SK-N-SH (cell line): Measurements from ENCODE around the gene BAZ1A. TPM values are rescaled to one million over a fixed set of nuclear protein-coding genes. Genes with fewer than 3 reads are reported as not detected.

ENCODE experiments used
- CTCF ChIA-PET: fragments of 300-600, 350-600 bp; formaldehyde crosslinking; extraction: SDS; loops from one replicate; lab custom pipeline; 2021; lab: Yijun Ruan, JAX
- POLR2A ChIA-PET: fragments of 350-600 bp; sonication (Branson Sonifier 250); formaldehyde crosslinking; extraction: SDS; loops from one replicate; lab custom pipeline; 2020; ENCODE audit warnings: antibody characterized with exemption, inconsistent platforms; lab: Yijun Ruan, JAX
- DNase-seq: peaks from one replicate; pipeline ENCODE4 v3.0.0; 2012
- H2AFZ ChIP-seq: fragments of 200-600 bp; sonication (generic); 2 replicates; pipeline ENCODE4 v1.8.1; 2016; ENCODE audit warnings: antibody characterized with exemption, mild to moderate bottlenecking, low read depth
- H3F3A ChIP-seq: fragments of 200-600 bp; sonication (generic); replicated peaks from 2 replicates; pipeline ENCODE3; 2016; ENCODE audit warnings: antibody characterized with exemption, mild to moderate bottlenecking; ENCODE audit not compliant: insufficient read depth
- H3K27ac ChIP-seq, 2 experiments: fragments of 200-500 bp in 1 of 2; fragments of 200-600 bp in 1 of 2; sonication (Bioruptor generic) in 1 of 2; sonication (generic), shearing (Covaris generic) in 1 of 2; 2 replicates each; pipeline versions ENCODE4 v1.5.1 to v1.6.1; 2014 to 2016; ENCODE audit warnings: low read depth in 2 of 2, inconsistent platforms in 1 of 2, low read length in 1 of 2, mild to moderate bottlenecking in 1 of 2, mixed read lengths in 1 of 2
- H3K27me3 ChIP-seq: fragments of 200-600 bp; sonication (generic), shearing (Covaris generic); 2 replicates; pipeline ENCODE4 v1.6.1; 2016; ENCODE audit warnings: mixed run types; ENCODE audit not compliant: insufficient read depth
- H3K36me3 ChIP-seq, 2 experiments: fragments of 200-500 bp in 1 of 2; fragments of 200-600 bp in 1 of 2; sonication (Bioruptor generic) in 1 of 2; sonication (generic) in 1 of 2; replicated peaks in 1 of 2; 2 replicates each; pipeline versions ENCODE3 to v1.5.1; 2014 to 2016; ENCODE audit warnings: low read length in 1 of 2, mild to moderate bottlenecking in 1 of 2; ENCODE audit not compliant: insufficient read depth in 2 of 2, control insufficient read depth in 1 of 2
- H3K4me1 ChIP-seq, 2 experiments: fragments of 200-500 bp in 1 of 2; fragments of 200-600 bp in 1 of 2; sonication (Bioruptor generic) in 1 of 2; sonication (generic), shearing (Covaris generic) in 1 of 2; 2 replicates each; pipeline versions ENCODE4 v1.5.1 to v1.6.1; 2014 to 2016; ENCODE audit warnings: low read depth in 1 of 2, low read length in 1 of 2, mixed run types in 1 of 2; ENCODE audit not compliant: insufficient read depth in 2 of 2, control insufficient read depth in 1 of 2
- H3K4me2 ChIP-seq: fragments of 200-600 bp; sonication (generic), shearing (Covaris generic); 2 replicates; pipeline ENCODE4 v1.6.1; 2017; ENCODE audit warnings: mixed run types
- H3K4me3 ChIP-seq, 2 experiments: fragments of 200-500 bp in 1 of 2; fragments of 200-600 bp in 1 of 2; sonication (Bioruptor generic) in 1 of 2; sonication (generic), shearing (Covaris generic) in 1 of 2; 2 replicates each; pipeline versions ENCODE4 v1.5.1 to v1.8.1; 2014 to 2016; ENCODE audit warnings: low read depth in 2 of 2, inconsistent platforms in 1 of 2, low read length in 1 of 2, mild to moderate bottlenecking in 1 of 2, mixed read lengths in 1 of 2, moderate library complexity in 1 of 2
- H3K79me2 ChIP-seq: fragments of 200-600 bp; sonication (generic); 2 replicates; pipeline ENCODE4 v1.8.1; 2017; ENCODE audit warnings: mild to moderate bottlenecking; ENCODE audit not compliant: insufficient read depth
- H3K9ac ChIP-seq: fragments of 200-600 bp; sonication (generic); 2 replicates; pipeline ENCODE4 v1.6.1; 2017; ENCODE audit warnings: mixed run types
- H3K9me2 ChIP-seq: fragments of 200-600 bp; sonication (generic); 2 replicates; pipeline ENCODE4 v1.6.1; 2017; ENCODE audit warnings: mixed run types
- H3K9me3 ChIP-seq: fragments of 200-600 bp; sonication (generic); 2 replicates; pipeline ENCODE4 v1.6.1; 2017; ENCODE audit warnings: mixed run types, mild to moderate bottlenecking, moderate library complexity
- H4K20me1 ChIP-seq: fragments of 200-600 bp; sonication (generic); 2 replicates; pipeline ENCODE4 v1.6.1; 2017; ENCODE audit warnings: mild to moderate bottlenecking, mixed run types; ENCODE audit not compliant: insufficient read depth
- ELF1 ChIP-seq: IDR thresholded peaks from 2 replicates; pipeline ENCODE4 v1.4.0; 2012
- EZH2phosphoT487 ChIP-seq: fragments of 200-600 bp; sonication (generic); IDR thresholded peaks from 2 replicates; pipeline ENCODE4 v1.6.1; 2017; ENCODE audit warnings: low read depth, mixed run types, mild to moderate bottlenecking, antibody characterized with exemption, moderate library complexity, borderline replicate concordance
- FOXJ3 ChIP-seq: sonication (generic); formaldehyde crosslinking; IDR thresholded peaks from 2 replicates; pipeline ENCODE4 v1.5.1; 2020; ENCODE audit warnings: mild to moderate bottlenecking, missing genetic modification reagents
- MXI1 ChIP-seq: IDR thresholded peaks from 2 replicates; pipeline ENCODE4 v1.6.1; 2012; ENCODE audit warnings: mild to moderate bottlenecking, low read depth, low read length, improper control_type of control experiment
- NFIC ChIP-seq: IDR thresholded peaks from 2 replicates; pipeline ENCODE4 v1.4.0; 2012; ENCODE audit warnings: borderline replicate concordance
- NRF1 ChIP-seq: IDR thresholded peaks from 2 replicates; pipeline ENCODE4 v1.6.1; 2012; ENCODE audit warnings: low read depth, mild to moderate bottlenecking, low read length
- PBX3 ChIP-seq: IDR thresholded peaks from 2 replicates; pipeline ENCODE4; 2012
- POLR2AphosphoS5 ChIP-seq: IDR thresholded peaks from 2 replicates; pipeline ENCODE4 v1.6.1; 2012; ENCODE audit warnings: low read depth, low read length
- RCOR1 ChIP-seq: fragments of 150-350 bp; IDR thresholded peaks from 2 replicates; pipeline ENCODE4 v1.6.1; 2017; ENCODE audit warnings: antibody characterized with exemption, low read length
- RFX5 ChIP-seq: IDR thresholded peaks from 2 replicates; pipeline ENCODE4 v1.6.1; 2012; ENCODE audit warnings: mild to moderate bottlenecking, improper control_type of control experiment, low read length
- SIN3A ChIP-seq: IDR thresholded peaks from 2 replicates; pipeline ENCODE4 v1.6.1; 2012; ENCODE audit warnings: low read depth, mild to moderate bottlenecking, low read length, moderate library complexity, borderline replicate concordance
- SMC3 ChIP-seq: IDR thresholded peaks from 2 replicates; pipeline ENCODE4 v1.6.1; 2012; ENCODE audit warnings: low read depth, low read length, improper control_type of control experiment
- TAF1 ChIP-seq: IDR thresholded peaks from 2 replicates; pipeline ENCODE4 v1.6.1; 2012; ENCODE audit warnings: low read depth, mild to moderate bottlenecking, low read length, moderate library complexity, borderline replicate concordance
- TCF12 ChIP-seq: IDR thresholded peaks from 2 replicates; pipeline ENCODE4 v1.4.0; 2012
- WGBS: methylation state at CpG from one replicate; pipeline ENCODE4 v1.1.6; 2017; ENCODE audit warnings: low lambda C conversion rate; 5-methylcytosine and 5-hydroxymethylcytosine counted together
- polyA plus RNA-seq, 3 experiments: library from polyadenylated mRNA; depleted of rRNA; stranded (reverse); fragments of >200 nt; gene quantifications; 2 replicates each; pipeline ENCODE4 v1.2.3, GENCODE V29; 2012
- TF ChIP-seq, protein P1 (sequence below): IDR thresholded peaks from 2 replicates; pipeline ENCODE4 v1.4.0; 2012; ENCODE audit warnings: low read depth, borderline replicate concordance
- TF ChIP-seq, protein P2 (sequence below): fragments of 200-600 bp; sonication (generic); IDR thresholded peaks from 2 replicates; pipeline ENCODE4 v1.6.1; 2017; ENCODE audit warnings: antibody characterized with exemption, mild to moderate bottlenecking, moderate library complexity

BAZ1A gene
- polyA plus RNA-seq, 1 of the 3 experiments (the other 2 are of a cell fraction), result 17.4 TPM

- Histone ChIP-seq H3K79me2 (no peaks in the 10 kb centered on the region), H3K36me3 (no peaks in the 10 kb centered on the region), H3K27me3 (no peaks in the 10 kb centered on the region), H4K20me1 (no peaks in the 10 kb centered on the region), H3K4me1 (peaks cover 0 to 5% of the 10 kb centered on the region in 2 experiments; a peak in 2 of 4 replicates), H3K9ac (no peak overlapping the region), H3K9me3 (no peaks in the 10 kb centered on the region), H3F3A (peaks cover 8% of the 10 kb centered on the region), H3K27ac (no peak overlapping the region), H3K4me2 (no peak overlapping the region), H2AFZ (no peak overlapping the region), H3K9me2 (no peaks in the 10 kb centered on the region), H3K4me3 (no peak overlapping the region)
- DNase-seq, result no peak
- CTCF ChIA-PET, result interaction anchor here (0.6 to 3.6 kb wide), 3 partner anchors 9 to 49 kb away, joined by 3 to 56 read pairs (median 12); partner anchors contain the start of gene CFL2
- TF ChIP-seq TCF12, result no peak
- TF ChIP-seq, protein P1, sequence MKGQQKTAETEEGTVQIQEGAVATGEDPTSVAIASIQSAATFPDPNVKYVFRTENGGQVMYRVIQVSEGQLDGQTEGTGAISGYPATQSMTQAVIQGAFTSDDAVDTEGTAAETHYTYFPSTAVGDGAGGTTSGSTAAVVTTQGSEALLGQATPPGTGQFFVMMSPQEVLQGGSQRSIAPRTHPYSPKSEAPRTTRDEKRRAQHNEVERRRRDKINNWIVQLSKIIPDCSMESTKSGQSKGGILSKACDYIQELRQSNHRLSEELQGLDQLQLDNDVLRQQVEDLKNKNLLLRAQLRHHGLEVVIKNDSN, result no peak
- TF ChIP-seq SIN3A, result no peak
- TF ChIP-seq NRF1, result no peak
- TF ChIP-seq PBX3, result no peak
- TF ChIP-seq TAF1, result no peak
- TF ChIP-seq EZH2phosphoT487, result no peak
- TF ChIP-seq, protein P2, sequence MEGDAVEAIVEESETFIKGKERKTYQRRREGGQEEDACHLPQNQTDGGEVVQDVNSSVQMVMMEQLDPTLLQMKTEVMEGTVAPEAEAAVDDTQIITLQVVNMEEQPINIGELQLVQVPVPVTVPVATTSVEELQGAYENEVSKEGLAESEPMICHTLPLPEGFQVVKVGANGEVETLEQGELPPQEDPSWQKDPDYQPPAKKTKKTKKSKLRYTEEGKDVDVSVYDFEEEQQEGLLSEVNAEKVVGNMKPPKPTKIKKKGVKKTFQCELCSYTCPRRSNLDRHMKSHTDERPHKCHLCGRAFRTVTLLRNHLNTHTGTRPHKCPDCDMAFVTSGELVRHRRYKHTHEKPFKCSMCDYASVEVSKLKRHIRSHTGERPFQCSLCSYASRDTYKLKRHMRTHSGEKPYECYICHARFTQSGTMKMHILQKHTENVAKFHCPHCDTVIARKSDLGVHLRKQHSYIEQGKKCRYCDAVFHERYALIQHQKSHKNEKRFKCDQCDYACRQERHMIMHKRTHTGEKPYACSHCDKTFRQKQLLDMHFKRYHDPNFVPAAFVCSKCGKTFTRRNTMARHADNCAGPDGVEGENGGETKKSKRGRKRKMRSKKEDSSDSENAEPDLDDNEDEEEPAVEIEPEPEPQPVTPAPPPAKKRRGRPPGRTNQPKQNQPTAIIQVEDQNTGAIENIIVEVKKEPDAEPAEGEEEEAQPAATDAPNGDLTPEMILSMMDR, result no peak
- no peak for TF ChIP-seq RFX5
- TF ChIP-seq NFIC, result no peak
- no peak for TF ChIP-seq MXI1
- TF ChIP-seq POLR2AphosphoS5, result no peak
- no peak for TF ChIP-seq RCOR1
- no peak for TF ChIP-seq ELF1
- no peak for TF ChIP-seq FOXJ3 (CRISPR knock-in tag)
- TF ChIP-seq SMC3, result no peak
- POLR2A ChIA-PET, result no interaction called here
- WGBS, result 94% methylated on average over 2 of the region's 2 CpGs
Measured at GRCh38 chr14:34721129-34721528, 154.0 kb downstream of the BAZ1A start.
